HFF-Myc (cell line): ENCODE results near the gene SMLR1.

Source experiments
- DNase-seq: peaks from one replicate; pipeline ENCODE4 v3.0.0-alpha.2; 2011; ENCODE audit warnings: low read depth; ENCODE audit errors: extremely low read depth
- H3K4me3 ChIP-seq: replicated peaks from 2 replicates; pipeline ENCODE4 v1.5.1; 2011; ENCODE audit warnings: low read depth, mild to moderate bottlenecking, control low read depth, low read length
- CTCF ChIP-seq: IDR thresholded peaks from 2 replicates; pipeline ENCODE4 v1.5.1; 2012; ENCODE audit warnings: mild to moderate bottlenecking, low read depth, low read length, control low read depth; ENCODE audit errors: missing control alignments

The SMLR1 gene

GRCh38 chr6:130872250-130873095, 45.3 kb downstream of the SMLR1 start:
- peak; percentile 30 for DNase-seq
- no peak overlapping the region for H3K4me3 ChIP-seq
- peak; percentile 98 for TF ChIP-seq CTCF

- H3K4me3 ChIP-seq: no peak overlapping the region
- no peak for DNase-seq
- no peak for TF ChIP-seq CTCF
These were observed 46.5 kb downstream of the SMLR1 start for GRCh38 chr6:130873746-130874145.

- no peak for DNase-seq
- H3K4me3 ChIP-seq: no peak overlapping the region
These were observed 52.6 kb downstream of the SMLR1 start for GRCh38 chr6:130879826-130880225.

GRCh38 chr6:130882370-130882769, 55.2 kb downstream of the SMLR1 start:
- no peak overlapping the region for H3K4me3 ChIP-seq
- DNase-seq: no peak
- TF ChIP-seq CTCF: no peak

More at GRCh38 chr6:130879826-130880225, 52.6 kb downstream of the SMLR1 start:
- TF ChIP-seq CTCF: no peak

GRCh38 chr6:130885392-130886192, 58.4 kb downstream of the SMLR1 start:
- H3K4me3 ChIP-seq: no peak overlapping the region
- DNase-seq: peak; percentile 72
- peak; percentile 82 for TF ChIP-seq CTCF
